T-cell (primary cell): ENCODE data around the gene DHX30. TPM values are rescaled to one million over a fixed set of nuclear protein-coding genes. Genes with fewer than 3 reads are reported as not detected.

Experiments used
- total RNA-seq, 35 experiments: library from RNA in 6 of 35; stranded (reverse) in 6 of 35; fragments of 120-200 nt in 1 of 35; gene quantifications; one replicate each; pipeline versions ENCODE4 v1.2.1 to v1.2.4 and lab custom pipeline; 2013 to 2026

DHX30 gene
- total RNA-seq, 5 donors from 2014 or later (not counting 1 experiment from before 2014, with no cell fraction given) = 69.3 to 101 (median 97.5) TPM

Other genes with a start within 250 kb of the DHX30 start
- under 1 TPM; 0.12 to 0.75 (median 0.36) TPM for gene CSPG5, start 224.3 kb upstream of the DHX30 start, total RNA-seq
- gene SMARCC1, start 21.2 kb upstream of the DHX30 start, total RNA-seq = 10 to 100 TPM; 88.9 to 99.3 (median 92.4) TPM
- 10 to 100 TPM; 60.7 to 85.1 (median 76.7) TPM for gene MAP4, start 213.3 kb downstream of the DHX30 start, total RNA-seq